ENCODE measurements around the gene PTGES2. TPM values are rescaled to one million over a fixed set of nuclear protein-coding genes. Genes with fewer than 3 reads are reported as not detected.

PTGES2 gene
- total and polyA plus RNA-seq, 2 of the 13 experiments (the other 11 are each of a cell fraction or from before 2014, with no cell fraction given), result 63.7 to 79.8 TPM

DNA sequence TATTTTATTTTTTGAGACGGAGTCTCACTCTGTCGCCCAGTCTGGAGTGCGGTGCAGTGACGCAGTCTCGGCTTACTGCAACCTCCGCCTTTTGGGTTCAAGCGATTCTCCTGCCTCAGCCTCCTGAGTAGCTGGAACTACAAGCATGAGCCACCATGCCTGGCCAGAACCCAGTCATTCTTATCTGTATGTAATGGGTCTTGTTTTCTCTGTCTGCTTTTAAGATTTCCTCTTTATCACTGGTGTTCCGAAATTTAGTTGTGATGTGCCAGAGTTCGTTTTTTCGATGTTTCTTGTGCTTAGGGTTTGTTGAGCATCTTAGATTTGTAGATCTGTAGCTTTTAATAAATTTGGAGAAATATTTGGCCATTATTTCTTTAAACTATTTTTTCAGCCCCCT, 40.3 kb downstream of the PTGES2 start:
- Histone ChIP-seq H3K36me3 (replicated peaks in 1 of 2; ENCODE audit: control insufficient read depth in 1 of 2, insufficient read depth in 2 of 2, low read length in 2 of 2) (no peaks in the 10 kb centered on the region; a peak in 2 of 5 replicates), H3K27ac (ENCODE audit: extremely low read length, insufficient read depth, low read length) (no peak overlapping the region), H3K79me2 (ENCODE audit: insufficient read depth, low read length) (peaks cover 17% of the 10 kb centered on the region), H3K4me1 (ENCODE audit: insufficient read depth, low read length) (peaks cover 13% of the 10 kb centered on the region), H3K4me2 (ENCODE audit: low read depth, low read length) (no peak overlapping the region), H3K9me3 (ENCODE audit: low read length) (no peaks in the 10 kb centered on the region), H4K20me1 (ENCODE audit: insufficient read depth, low read length) (no peaks in the 10 kb centered on the region), H2AFZ (ENCODE audit: low read length) (no peak overlapping the region), H3K27me3 (ENCODE audit: control insufficient read depth in 1 of 2, insufficient read depth in 2 of 2, low read length in 2 of 2) (no peaks in the 10 kb centered on the region), H3K4me3 (replicated peaks in 1 of 3; ENCODE audit: insufficient read depth in 1 of 3, low read depth in 2 of 3, low read length in 3 of 3) (no peak overlapping the region), H3K9ac (ENCODE audit: insufficient read depth, low read depth, low read length) (no peak overlapping the region)
- WGBS (ENCODE audit: low lambda C conversion rate), result 78% methylated on average over 10 of the region's 10 CpGs
- intact Hi-C loops (cut with micrococcal nuclease; ENCODE audit: unreplicated experiment), result no loop called here
- DNase-seq (ENCODE audit: low spot score) (no peak), ATAC-seq (no peak), FAIRE-seq (no peak)
- ChIA-PET POLR2A (interaction anchor here (3.4 kb wide), 1 partner anchor 11 kb away, joined by 17 read pairs; no protein-coding TSS in a partner anchor), CTCF (ENCODE audit: low intra/inter-chr PET ratio, low total read pairs) (no interaction called here)
- no TSS peak for BruUV-seq (replicated peaks)
- no peak for TF ChIP-seq SP5 (CRISPR knock-in tag; IDR thresholded peaks at IDR 0.05; ENCODE audit: borderline replicate concordance, low read depth)
- TF ChIP-seq ZNF33A (CRISPR knock-in tag; IDR thresholded peaks at IDR 0.05; ENCODE audit: borderline replicate concordance), result no peak
- no peak for TF ChIP-seq KDM4B (CRISPR knock-in tag; IDR thresholded peaks at IDR 0.05)
- TF ChIP-seq, protein P1, sequence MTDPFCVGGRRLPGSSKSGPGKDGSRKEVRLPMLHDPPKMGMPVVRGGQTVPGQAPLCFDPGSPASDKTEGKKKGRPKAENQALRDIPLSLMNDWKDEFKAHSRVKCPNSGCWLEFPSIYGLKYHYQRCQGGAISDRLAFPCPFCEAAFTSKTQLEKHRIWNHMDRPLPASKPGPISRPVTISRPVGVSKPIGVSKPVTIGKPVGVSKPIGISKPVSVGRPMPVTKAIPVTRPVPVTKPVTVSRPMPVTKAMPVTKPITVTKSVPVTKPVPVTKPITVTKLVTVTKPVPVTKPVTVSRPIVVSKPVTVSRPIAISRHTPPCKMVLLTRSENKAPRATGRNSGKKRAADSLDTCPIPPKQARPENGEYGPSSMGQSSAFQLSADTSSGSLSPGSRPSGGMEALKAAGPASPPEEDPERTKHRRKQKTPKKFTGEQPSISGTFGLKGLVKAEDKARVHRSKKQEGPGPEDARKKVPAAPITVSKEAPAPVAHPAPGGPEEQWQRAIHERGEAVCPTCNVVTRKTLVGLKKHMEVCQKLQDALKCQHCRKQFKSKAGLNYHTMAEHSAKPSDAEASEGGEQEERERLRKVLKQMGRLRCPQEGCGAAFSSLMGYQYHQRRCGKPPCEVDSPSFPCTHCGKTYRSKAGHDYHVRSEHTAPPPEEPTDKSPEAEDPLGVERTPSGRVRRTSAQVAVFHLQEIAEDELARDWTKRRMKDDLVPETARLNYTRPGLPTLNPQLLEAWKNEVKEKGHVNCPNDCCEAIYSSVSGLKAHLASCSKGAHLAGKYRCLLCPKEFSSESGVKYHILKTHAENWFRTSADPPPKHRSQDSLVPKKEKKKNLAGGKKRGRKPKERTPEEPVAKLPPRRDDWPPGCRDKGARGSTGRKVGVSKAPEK (CRISPR knock-in tag; IDR thresholded peaks at IDR 0.05; ENCODE audit: borderline replicate concordance), result no peak
- TF ChIP-seq ZNF160 (CRISPR knock-in tag; IDR thresholded peaks at IDR 0.05), result no peak
- no peak for TF ChIP-seq TARDBP (CRISPR knock-in tag; IDR thresholded peaks at IDR 0.05)
- no peak for TF ChIP-seq ZNF207 (IDR thresholded peaks at IDR 0.05; ENCODE audit: borderline replicate concordance)
- no peak for TF ChIP-seq MTA1 (CRISPR knock-in tag; IDR thresholded peaks at IDR 0.05; ENCODE audit: borderline replicate concordance)
- TF ChIP-seq ZNF652 (CRISPR knock-in tag; IDR thresholded peaks at IDR 0.05; ENCODE audit: borderline replicate concordance, low read depth), result no peak
- TF ChIP-seq MED13 (CRISPR knock-in tag; IDR thresholded peaks at IDR 0.05), result no peak
- TF ChIP-seq ZNF256 (CRISPR knock-in tag; conservative IDR thresholded peaks at IDR 0.05), result no peak
- TF ChIP-seq, protein P2, sequence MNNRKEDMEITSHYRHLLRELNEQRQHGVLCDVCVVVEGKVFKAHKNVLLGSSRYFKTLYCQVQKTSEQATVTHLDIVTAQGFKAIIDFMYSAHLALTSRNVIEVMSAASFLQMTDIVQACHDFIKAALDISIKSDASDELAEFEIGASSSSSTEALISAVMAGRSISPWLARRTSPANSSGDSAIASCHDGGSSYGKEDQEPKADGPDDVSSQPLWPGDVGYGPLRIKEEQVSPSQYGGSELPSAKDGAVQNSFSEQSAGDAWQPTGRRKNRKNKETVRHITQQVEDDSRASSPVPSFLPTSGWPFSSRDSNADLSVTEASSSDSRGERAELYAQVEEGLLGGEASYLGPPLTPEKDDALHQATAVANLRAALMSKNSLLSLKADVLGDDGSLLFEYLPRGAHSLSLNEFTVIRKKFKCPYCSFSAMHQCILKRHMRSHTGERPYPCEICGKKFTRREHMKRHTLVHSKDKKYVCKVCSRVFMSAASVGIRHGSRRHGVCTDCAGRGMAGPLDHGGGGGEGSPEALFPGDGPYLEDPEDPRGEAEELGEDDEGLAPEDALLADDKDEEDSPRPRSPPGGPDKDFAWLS (CRISPR knock-in tag; IDR thresholded peaks at IDR 0.05; ENCODE audit: borderline replicate concordance), result no peak
- TF ChIP-seq, protein P3, sequence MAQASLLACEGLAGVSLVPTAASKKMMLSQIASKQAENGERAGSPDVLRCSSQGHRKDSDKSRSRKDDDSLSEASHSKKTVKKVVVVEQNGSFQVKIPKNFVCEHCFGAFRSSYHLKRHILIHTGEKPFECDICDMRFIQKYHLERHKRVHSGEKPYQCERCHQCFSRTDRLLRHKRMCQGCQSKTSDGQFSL (CRISPR knock-in tag; IDR thresholded peaks at IDR 0.05), result no peak
- TF ChIP-seq RFX1 (IDR thresholded peaks at IDR 0.05), result no peak
- TF ChIP-seq HOXA5 (CRISPR knock-in tag; IDR thresholded peaks at IDR 0.05), result no peak
- TF ChIP-seq ZNF543 (CRISPR knock-in tag; IDR thresholded peaks at IDR 0.05), result no peak
- no peak for TF ChIP-seq SATB2 (CRISPR knock-in tag; IDR thresholded peaks at IDR 0.05)
- no peak for TF ChIP-seq NFIC (IDR thresholded peaks at IDR 0.05; ENCODE audit: low read length)
- in situ Hi-C loops (cut with HindIII; ENCODE audit: extremely low pct_ligation_motif_present, low pct_unique_long_range_greater_than_20kb), result no loop called here
